CD14-positive monocyte (primary cell): ENCODE data around the gene MRPS23. TPM values are rescaled to one million over a fixed set of nuclear protein-coding genes. Genes with fewer than 3 reads are reported as not detected.

Source experiments
- DNase-seq, 3 donors: peaks; one replicate each; pipeline ENCODE4 v3.0.0-alpha.2; 2011 to 2022
- H2AFZ ChIP-seq: 2 replicates; pipeline ENCODE4 v1.6.0; 2012; ENCODE audit warnings: mild to moderate bottlenecking, low read depth, low read length, inconsistent platforms; ENCODE audit not compliant: insufficient read depth, poor library complexity, severe bottlenecking
- H3K27ac ChIP-seq, 2 donors: 1 replicate in 1 of 2; 2 replicates in 1 of 2; pipeline ENCODE4 v1.5.1; 2012 to 2013; ENCODE audit warnings: low read length in 2 of 2, control low read depth in 1 of 2, inconsistent platforms in 1 of 2, low read depth in 1 of 2, mild to moderate bottlenecking in 1 of 2
- H3K27me3 ChIP-seq, 2 donors: one replicate each; pipeline versions ENCODE4 v1.6.0 to v1.6.1; 2011 to 2013; ENCODE audit warnings: low read length in 2 of 2; ENCODE audit not compliant: control insufficient read depth in 2 of 2, insufficient read depth in 2 of 2
- H3K36me3 ChIP-seq, 2 donors: replicated peaks in 1 of 2; 1 replicate in 1 of 2; 2 replicates in 1 of 2; pipeline versions ENCODE4 v1.5.1 to v1.6.1; 2012 to 2013; ENCODE audit warnings: low read length in 2 of 2, control low read depth in 1 of 2, inconsistent platforms in 1 of 2, mild to moderate bottlenecking in 1 of 2; ENCODE audit not compliant: insufficient read depth in 2 of 2, control insufficient read depth in 1 of 2
- H3K4me1 ChIP-seq, 2 donors: 1 replicate in 1 of 2; 2 replicates in 1 of 2; pipeline versions ENCODE4 v1.5.1 to v1.6.1; 2012 to 2013; ENCODE audit warnings: low read length in 2 of 2, control low read depth in 1 of 2, inconsistent platforms in 1 of 2, mild to moderate bottlenecking in 1 of 2, moderate library complexity in 1 of 2; ENCODE audit not compliant: insufficient read depth in 2 of 2, control insufficient read depth in 1 of 2
- H3K4me2 ChIP-seq: replicated peaks from 2 replicates; pipeline ENCODE3; 2012; ENCODE audit warnings: low read length, moderate library complexity, mild to moderate bottlenecking; ENCODE audit not compliant: poor library complexity, severe bottlenecking; ENCODE audit errors: extremely low read depth
- H3K4me3 ChIP-seq, 3 experiments: fragments of 200-600 bp in 1 of 3; sonication (generic) in 1 of 3; replicated peaks in 1 of 3; 1 replicate in 2 of 3; 2 replicates in 1 of 3; pipeline ENCODE4 v1.5.1; 2011 to 2013; ENCODE audit warnings: low read length in 3 of 3, mild to moderate bottlenecking in 3 of 3, control low read depth in 2 of 3, low read depth in 2 of 3, inconsistent platforms in 1 of 3, moderate library complexity in 1 of 3
- H3K79me2 ChIP-seq: 2 replicates; pipeline ENCODE4 v1.6.0; 2012; ENCODE audit warnings: mild to moderate bottlenecking, control low read depth, inconsistent platforms, low read length, moderate library complexity; ENCODE audit not compliant: insufficient read depth
- H3K9ac ChIP-seq: 2 replicates; pipeline ENCODE4 v1.6.0; 2017; ENCODE audit warnings: low read length, mild to moderate bottlenecking; ENCODE audit not compliant: insufficient read depth, poor library complexity, severe bottlenecking
- H3K9me3 ChIP-seq, 2 donors: replicated peaks in 1 of 2; 1 replicate in 1 of 2; 2 replicates in 1 of 2; pipeline versions ENCODE4 v1.5.1 to v1.6.1; 2012 to 2013; ENCODE audit warnings: low read length in 2 of 2, control low read depth in 1 of 2; ENCODE audit not compliant: control insufficient read depth in 1 of 2, insufficient read depth in 1 of 2
- H4K20me1 ChIP-seq: 2 replicates; pipeline ENCODE4 v1.6.0; 2012; ENCODE audit warnings: mild to moderate bottlenecking, low read length, control low read depth, moderate library complexity; ENCODE audit not compliant: insufficient read depth
- H3K27ac Mint-ChIP-seq, 7 donors: one replicate each; pipeline ENCODE4 v1.8.0; 2020; ENCODE audit warnings: mild to moderate bottlenecking in 7 of 7, mixed read lengths in 7 of 7, moderate library complexity in 6 of 7, inconsistent platforms in 2 of 7
- H3K27me3 Mint-ChIP-seq, 3 donors: one replicate each; pipeline ENCODE4 v1.8.0; 2021 to 2022; ENCODE audit warnings: low read depth in 3 of 3, mild to moderate bottlenecking in 3 of 3, mixed read lengths in 3 of 3, moderate library complexity in 3 of 3, inconsistent platforms in 1 of 3
- H3K36me3 Mint-ChIP-seq, 2 donors: one replicate each; pipeline ENCODE4 v1.8.0; 2020; ENCODE audit warnings: mixed read lengths in 2 of 2, inconsistent platforms in 1 of 2, mild to moderate bottlenecking in 1 of 2
- H3K4me1 Mint-ChIP-seq: one replicate; pipeline ENCODE4 v1.8.0; 2020; ENCODE audit warnings: mild to moderate bottlenecking, mixed read lengths
- H3K4me3 Mint-ChIP-seq, 2 donors: one replicate each; pipeline ENCODE4 v1.8.0; 2020; ENCODE audit warnings: mild to moderate bottlenecking in 2 of 2, mixed read lengths in 2 of 2, moderate library complexity in 1 of 2
- H3K9me3 Mint-ChIP-seq, 7 donors: one replicate each; pipeline ENCODE4 v1.8.0; 2020 to 2022; ENCODE audit warnings: mixed read lengths in 7 of 7, mild to moderate bottlenecking in 6 of 7, moderate library complexity in 6 of 7, inconsistent platforms in 2 of 7
- WGBS: methylation state at CpG from one replicate; pipeline ENCODE4 v1.1.5; 2013; ENCODE audit warnings: missing lambda C conversion rate; ENCODE audit not compliant: insufficient coverage; 5-methylcytosine and 5-hydroxymethylcytosine counted together
- intact Hi-C, 2 donors: fragments of 100-400 bp; cut with micrococcal nuclease; formaldehyde crosslinking; loops; one replicate each; pipeline versions ENCODE4 v1.15.0 to v1.15.1; 2023
- polyA plus RNA-seq, 3 donors: library from polyadenylated mRNA; depleted of rRNA in 1 of 3; unstranded in 2 of 3; stranded (reverse) in 1 of 3; fragments of 300-500 nt in 2 of 3; fragments of >200 nt in 1 of 3; fragmentation: Illumina TruSeq in 2 of 3; gene quantifications; 1 replicate in 2 of 3; 2 replicates in 1 of 3; pipeline ENCODE4 v1.2.3, GENCODE V29; 2012 to 2021
- TF ChIP-seq, protein P1 (sequence below): fragments of 200-600 bp; IDR thresholded peaks from one replicate; pipeline ENCODE4 v1.8.0; 2022; ENCODE audit warnings: antibody characterized with exemption, mild to moderate bottlenecking

The MRPS23 gene
- polyA plus RNA-seq, 3 donors: 14.5 to 40.6 (median 32.7) TPM

- Histone ChIP-seq H3K9ac (no peak overlapping the region), H2AFZ (no peak overlapping the region), H3K9me3 (no peaks in the 10 kb centered on the region), H3K79me2 (no peaks in the 10 kb centered on the region), H3K27me3 (no peaks in the 10 kb centered on the region), H3K27ac (no peak overlapping the region), H3K4me2 (no peak overlapping the region), H4K20me1 (no peaks in the 10 kb centered on the region), H3K4me3 (no peak overlapping the region), H3K36me3 (no peaks in the 10 kb centered on the region), H3K4me1 (no peaks in the 10 kb centered on the region)
- intact Hi-C loops: no loop called here
- 97% methylated on average over 4 of the region's 5 CpGs for WGBS
- Mint-ChIP-seq H3K4me3 (no peak overlapping the region), H3K27ac (no peak overlapping the region), H3K4me1 (peaks cover 3% of the 10 kb centered on the region), H3K9me3 (no peaks in the 10 kb centered on the region), H3K27me3 (peaks cover 6 to 17% (median 6%) of the 10 kb centered on the region in 3 donors), H3K36me3 (no peaks in the 10 kb centered on the region)
- no peak for DNase-seq
- TF ChIP-seq, protein P1, sequence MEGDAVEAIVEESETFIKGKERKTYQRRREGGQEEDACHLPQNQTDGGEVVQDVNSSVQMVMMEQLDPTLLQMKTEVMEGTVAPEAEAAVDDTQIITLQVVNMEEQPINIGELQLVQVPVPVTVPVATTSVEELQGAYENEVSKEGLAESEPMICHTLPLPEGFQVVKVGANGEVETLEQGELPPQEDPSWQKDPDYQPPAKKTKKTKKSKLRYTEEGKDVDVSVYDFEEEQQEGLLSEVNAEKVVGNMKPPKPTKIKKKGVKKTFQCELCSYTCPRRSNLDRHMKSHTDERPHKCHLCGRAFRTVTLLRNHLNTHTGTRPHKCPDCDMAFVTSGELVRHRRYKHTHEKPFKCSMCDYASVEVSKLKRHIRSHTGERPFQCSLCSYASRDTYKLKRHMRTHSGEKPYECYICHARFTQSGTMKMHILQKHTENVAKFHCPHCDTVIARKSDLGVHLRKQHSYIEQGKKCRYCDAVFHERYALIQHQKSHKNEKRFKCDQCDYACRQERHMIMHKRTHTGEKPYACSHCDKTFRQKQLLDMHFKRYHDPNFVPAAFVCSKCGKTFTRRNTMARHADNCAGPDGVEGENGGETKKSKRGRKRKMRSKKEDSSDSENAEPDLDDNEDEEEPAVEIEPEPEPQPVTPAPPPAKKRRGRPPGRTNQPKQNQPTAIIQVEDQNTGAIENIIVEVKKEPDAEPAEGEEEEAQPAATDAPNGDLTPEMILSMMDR: no peak
Observed at GRCh38 chr17:57819867-57820266, 30.0 kb downstream of the MRPS23 start.

- peaks cover 3% of the 10 kb centered on the region for H3K4me1 Mint-ChIP-seq
- no peaks in the 10 kb centered on the region for H3K27me3 ChIP-seq
- DNase-seq: no peak
- H3K4me2 ChIP-seq: no peak overlapping the region
- no CpG with 5 or more reads among the region's 2 CpGs for WGBS
- H3K79me2 ChIP-seq: no peaks in the 10 kb centered on the region
- H3K36me3 Mint-ChIP-seq: no peaks in the 10 kb centered on the region
- no peaks in the 10 kb centered on the region for H3K36me3 ChIP-seq
- no peak overlapping the region for H3K27ac ChIP-seq
- no peak overlapping the region for H3K4me3 Mint-ChIP-seq
- no peak overlapping the region for H3K9ac ChIP-seq
- H3K27me3 Mint-ChIP-seq: peaks cover 3 to 19% (median 6%) of the 10 kb centered on the region in 3 donors
- no peaks in the 10 kb centered on the region for H3K9me3 Mint-ChIP-seq
- H3K27ac Mint-ChIP-seq: peak overlapping the region in 2 of 7 donors; percentile 13 to 23
- H3K4me1 ChIP-seq: no peaks in the 10 kb centered on the region
- no peak overlapping the region for H2AFZ ChIP-seq
- no peaks in the 10 kb centered on the region for H3K9me3 ChIP-seq
- TF ChIP-seq, protein P1: no peak
- no peaks in the 10 kb centered on the region for H4K20me1 ChIP-seq
- no peak overlapping the region for H3K4me3 ChIP-seq
- intact Hi-C loops: no loop called here
Observed at GRCh38 chr17:57819285-57819684, 30.6 kb downstream of the MRPS23 start.
